Right ventricle myocardium inferior (tissue), 1 donor: ENCODE results near the gene PROC. TPM values are rescaled to one million over a fixed set of nuclear protein-coding genes. Genes with fewer than 3 reads are reported as not detected.

ENCODE experiments used
- ATAC-seq: fragments of 200-7000 bp; cut with Tn5 transposase; one replicate; pipeline ENCODE4 v1.9.1; 2020; ENCODE audit warnings: mild to moderate bottlenecking, moderate library complexity
- DNase-seq: peaks from one replicate; pipeline ENCODE4 v3.0.0; 2021; ENCODE audit errors: missing footprints
- intact Hi-C: fragments of 100-400 bp; cut with DNase I; formaldehyde crosslinking; loops from one replicate; pipeline ENCODE4 v1.11.0; 2022
- total RNA-seq: library from RNA; stranded (reverse); fragmentation: NEBNext Ultra II Directional; extraction: Animal tissue kit (Norgen Biotek cat#: 25700); gene quantifications from one replicate; pipeline ENCODE4 v1.2.1, GENCODE V29; 2021
- donor health status: DM: no; HTN: yes; CAD: no; lungs with severe emphysema.

PROC gene
- total RNA-seq, 1 donor from 2014 or later: not detected

GRCh38 chr2:127410871-127411652, 7.2 kb upstream of the PROC start:
- DNase-seq: no peak
- intact Hi-C loops: no loop called here
- no peak for ATAC-seq

GRCh38 chr2:127411653-127412369, 6.4 kb upstream of the PROC start:
- intact Hi-C loops: no loop called here
- DNase-seq: no peak
- no peak for ATAC-seq

GRCh38 chr2:127413200-127413599, 5.0 kb upstream of the PROC start:
- intact Hi-C loops: no loop called here

GRCh38 chr2:127413782-127414637, 4.2 kb upstream of the PROC start:
- no peak for ATAC-seq
- DNase-seq: no peak
- intact Hi-C loops: no loop called here

More at GRCh38 chr2:127413200-127413599, 5.0 kb upstream of the PROC start:
- DNase-seq: no peak
- no peak for ATAC-seq

GRCh38 chr2:127414638-127415592, 3.3 kb upstream of the PROC start:
- intact Hi-C loops: loop anchor here (5.0 kb wide), 1 partner anchor 93 kb away; no protein-coding TSS in a partner anchor
- ATAC-seq: no peak
- no peak for DNase-seq

- ATAC-seq (peak; percentile 72), DNase-seq (peak; percentile 87)
- intact Hi-C loops: loop anchor here (5.0 kb wide), 1 partner anchor 94 kb away; no protein-coding TSS in a partner anchor
These were observed 2.4 kb upstream of the PROC start for GRCh38 chr2:127415593-127416505.

GRCh38 chr2:127416506-127417001, 1.7 kb upstream of the PROC start:
- ATAC-seq (no peak), DNase-seq (no peak)
- intact Hi-C loops: loop anchor here (5.0 kb wide), 1 partner anchor 94 kb away; no protein-coding TSS in a partner anchor

- intact Hi-C loops: loop anchor here (5.0 kb wide), 1 partner anchor 95 kb away; no protein-coding TSS in a partner anchor
- ATAC-seq: no peak
- DNase-seq: no peak
These were observed 821 bp upstream of the PROC start for GRCh38 chr2:127417406-127417805.

GRCh38 chr2:127419112-127419430, 844 bp downstream of the PROC start:
- intact Hi-C loops: loop anchor here (5.0 kb wide), 1 partner anchor 97 kb away; no protein-coding TSS in a partner anchor
- DNase-seq (no peak), ATAC-seq (no peak)

GRCh38 chr2:127419448-127420038, 1.3 kb downstream of the PROC start:
- intact Hi-C loops: loop anchor here (5.0 kb wide), 1 partner anchor 97 kb away; no protein-coding TSS in a partner anchor
- DNase-seq (no peak), ATAC-seq (no peak)

GRCh38 chr2:127420039-127420864, 2.0 kb downstream of the PROC start:
- peak; percentile 23 for ATAC-seq
- DNase-seq: no peak
- intact Hi-C loops: no loop called here

- peak; percentile 15 for ATAC-seq
- DNase-seq: no peak
- intact Hi-C loops: no loop called here
These were observed 3.0 kb downstream of the PROC start for GRCh38 chr2:127421116-127421800.

- ATAC-seq (no peak), DNase-seq (no peak)
- intact Hi-C loops: no loop called here
These were observed 3.8 kb downstream of the PROC start for GRCh38 chr2:127421871-127422558.
